HG02571 (cell line): ENCODE data around the gene DHCR24.

Experiments
- ATAC-seq: cut with Tn5 transposase; IDR thresholded peaks from one replicate; pipeline ENCODE4 v1.9.1; 2021; ENCODE audit warnings: mild to moderate bottlenecking, moderate library complexity; ENCODE audit not compliant: unreplicated experiment

The DHCR24 gene

DNA sequence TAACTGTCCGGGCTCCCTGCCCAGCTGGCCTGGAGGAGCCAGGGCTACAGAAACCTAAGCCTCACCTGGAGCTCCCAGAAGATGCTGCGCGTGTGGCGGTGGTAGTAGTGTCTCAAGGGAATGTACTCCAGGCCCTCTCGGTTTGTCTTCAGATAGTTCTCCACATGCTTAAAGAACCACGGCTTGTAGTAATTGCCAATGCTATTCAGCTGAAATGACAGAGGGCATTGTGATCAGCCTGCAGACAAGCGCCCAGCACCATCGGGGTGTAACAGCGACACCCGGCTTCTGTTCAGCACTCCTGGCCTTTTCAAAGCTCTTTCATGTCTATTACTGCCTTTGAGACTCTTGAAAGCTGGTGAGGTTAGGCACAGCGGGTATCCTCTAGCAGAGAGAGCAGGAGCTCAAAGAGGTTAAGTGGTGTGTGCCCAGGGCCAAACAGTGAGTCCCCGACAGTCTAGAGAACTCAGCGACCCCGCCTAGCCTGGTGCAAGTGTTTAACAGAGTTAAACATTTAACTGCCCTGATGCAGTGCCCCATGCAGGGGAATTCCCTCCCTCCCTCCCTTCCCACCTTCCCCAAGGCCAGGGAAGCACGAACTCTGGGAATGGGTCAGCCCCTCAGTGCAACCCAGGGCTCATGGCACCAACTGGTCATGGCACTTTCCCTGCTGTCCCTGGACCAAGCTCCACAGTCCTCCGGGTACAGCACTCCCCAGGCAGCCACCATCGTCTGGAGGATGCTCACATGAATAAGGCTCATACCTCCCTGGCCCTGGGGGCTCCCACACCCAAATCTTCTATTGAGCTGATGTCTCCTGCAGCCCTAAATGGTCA lies 21.5 kb downstream of the DHCR24 start:
- no peak for ATAC-seq

DNA sequence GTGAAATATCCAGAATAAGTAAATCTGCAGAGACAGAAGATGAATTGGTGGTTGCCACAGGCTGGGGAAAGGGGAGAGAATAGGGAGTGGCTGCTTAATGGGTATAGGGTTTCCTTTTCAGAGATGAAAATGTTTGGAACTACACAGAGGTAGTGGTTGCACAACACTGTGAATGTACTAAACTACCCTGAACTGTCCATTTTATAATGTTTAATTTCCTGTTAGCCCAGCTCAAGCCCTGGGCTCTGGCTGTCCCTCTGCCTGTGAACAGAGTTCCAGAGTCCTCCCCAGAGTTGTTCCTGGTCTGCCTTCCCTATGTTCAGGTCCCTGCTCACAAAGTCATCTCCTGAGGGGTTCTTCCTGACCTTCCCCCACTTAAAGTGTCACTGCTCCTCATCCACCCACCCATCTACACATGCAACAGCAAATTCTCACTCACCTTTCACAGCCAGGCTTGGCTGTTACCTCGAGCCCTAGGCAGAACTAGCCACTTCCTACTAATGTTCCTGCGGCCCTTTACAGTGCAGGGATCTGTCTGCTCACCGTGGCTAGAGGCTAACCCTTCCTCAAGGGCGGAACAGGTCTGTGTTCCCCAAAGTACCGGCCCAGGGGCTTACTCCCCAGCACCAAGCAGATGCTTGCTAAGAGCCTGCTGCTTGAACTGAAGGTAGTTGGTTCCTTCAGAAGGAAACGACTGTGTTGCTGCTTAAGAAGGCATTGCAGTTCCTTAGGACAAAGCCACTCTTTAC lies 22.4 kb downstream of the DHCR24 start:
- no peak for ATAC-seq

DNA sequence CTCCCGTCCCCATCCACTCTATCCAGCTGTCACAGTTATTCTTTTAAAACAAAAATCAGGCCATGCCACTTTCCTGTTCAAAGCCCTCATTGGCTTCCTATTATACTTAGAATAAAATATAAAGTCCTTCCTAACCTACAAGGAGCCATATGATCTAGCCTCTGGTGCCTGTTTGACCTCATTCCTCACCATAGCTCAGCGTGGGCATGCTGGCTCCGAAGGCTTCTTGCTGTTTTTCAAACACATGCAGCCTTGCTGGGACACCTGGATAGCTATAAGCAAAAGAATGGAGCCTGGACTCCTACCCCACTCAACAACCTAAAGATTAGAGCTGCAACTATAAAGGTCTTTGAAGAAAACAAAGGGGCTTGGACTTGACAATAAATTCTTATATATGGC lies 23.7 kb downstream of the DHCR24 start:
- ATAC-seq, result no peak

DNA sequence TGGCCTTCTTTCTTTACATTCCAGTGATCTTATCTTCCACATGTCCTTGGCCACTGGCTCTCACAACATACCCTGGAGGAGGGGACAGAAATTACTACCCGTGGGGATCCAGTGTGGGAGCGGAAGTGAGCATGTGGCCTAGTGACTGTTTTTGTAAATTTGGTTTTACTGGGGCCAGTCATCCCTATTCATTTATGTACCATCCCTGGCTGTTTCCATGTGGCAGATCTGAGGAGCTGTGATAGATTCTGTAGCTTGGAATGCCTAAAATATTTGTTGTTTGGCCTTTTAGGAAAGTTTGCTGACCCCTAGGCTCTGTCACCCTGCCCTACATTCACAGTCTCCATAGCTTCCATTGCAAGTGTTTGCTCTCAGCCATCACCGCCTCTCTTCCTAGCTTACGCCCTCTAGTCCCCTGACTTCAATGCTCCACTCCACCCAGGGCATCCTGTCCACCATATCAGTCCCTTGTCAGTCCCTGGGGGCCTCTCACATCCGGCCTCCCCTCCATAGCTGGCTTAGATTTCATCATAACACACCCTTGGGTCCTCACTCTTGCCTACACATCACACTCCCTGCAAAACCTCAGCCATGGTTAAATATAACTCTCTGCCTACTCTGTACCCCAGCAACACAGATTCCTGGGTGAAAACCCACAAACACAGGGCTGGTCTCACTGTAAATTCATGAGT lies 25.8 kb downstream of the DHCR24 start:
- ATAC-seq, result no peak

DNA sequence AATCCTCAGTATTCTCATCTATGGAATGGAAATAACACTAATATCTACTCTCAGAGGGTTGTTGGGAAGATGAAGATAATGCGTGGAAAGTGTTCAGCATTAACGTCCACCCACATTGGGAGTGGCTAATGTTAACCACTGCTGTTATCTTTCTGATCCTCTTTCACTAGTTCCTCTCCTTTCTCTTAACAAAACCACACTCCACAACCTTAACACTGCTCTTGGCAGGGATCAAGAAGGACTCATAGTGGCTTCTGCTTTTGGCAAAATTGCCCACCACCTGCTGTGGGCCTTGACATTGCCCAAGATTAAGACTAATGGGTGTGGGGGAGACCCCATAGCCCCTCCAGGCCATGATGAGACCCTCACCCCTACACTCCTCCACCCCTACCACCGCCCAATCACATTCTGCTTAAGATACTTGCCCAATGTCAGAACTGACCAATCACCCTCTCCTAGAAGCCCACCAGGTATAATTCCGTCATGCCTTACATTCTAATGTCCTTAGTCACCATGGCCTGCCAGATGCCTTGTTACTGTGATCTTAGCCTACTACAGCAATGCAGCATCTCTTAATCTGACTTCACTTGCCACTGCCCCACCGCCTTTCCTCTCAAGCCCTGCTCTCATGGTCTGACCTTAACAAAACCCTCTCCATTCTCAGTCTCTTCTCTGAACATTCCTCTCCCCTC lies 27.1 kb downstream of the DHCR24 start:
- no peak for ATAC-seq

DNA sequence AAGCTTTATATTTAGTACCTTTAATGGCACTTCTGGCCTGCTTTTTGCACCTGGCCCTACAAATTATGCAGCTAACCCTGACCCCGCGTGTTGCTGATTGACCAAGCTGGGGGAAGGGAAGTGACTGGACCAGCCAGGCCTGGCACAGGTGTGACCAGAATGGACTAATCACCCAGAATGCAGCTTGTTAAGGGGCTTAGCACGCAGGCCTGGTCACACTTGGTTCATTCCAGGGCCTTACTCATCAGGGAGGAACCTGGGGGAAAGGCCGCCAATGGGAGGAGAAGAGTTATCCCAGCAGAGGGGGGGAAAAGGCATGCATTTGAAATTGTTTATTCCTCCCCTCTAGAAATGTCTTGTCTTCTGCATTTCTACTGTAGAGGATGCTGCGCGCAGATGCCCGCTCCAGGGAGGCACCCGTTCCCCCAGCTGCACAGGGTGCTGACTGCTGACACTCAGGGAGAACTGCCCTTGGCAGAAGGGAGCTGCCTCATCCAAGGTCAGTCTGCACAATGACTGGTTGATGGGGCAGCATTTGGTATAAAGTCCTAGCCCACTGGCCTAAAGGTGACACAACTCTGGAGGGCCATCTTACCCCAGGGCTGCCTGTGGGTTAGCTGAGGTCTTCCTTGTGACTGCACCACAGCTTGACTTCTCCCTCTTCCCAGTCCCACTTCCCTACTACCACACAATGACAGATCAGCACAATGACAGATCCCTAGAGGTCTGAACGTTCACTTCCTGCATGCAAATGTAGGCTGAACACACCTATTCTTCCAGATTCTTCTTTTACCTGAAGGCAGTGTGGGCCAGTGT lies 29.0 kb downstream of the DHCR24 start:
- no peak for ATAC-seq

DNA sequence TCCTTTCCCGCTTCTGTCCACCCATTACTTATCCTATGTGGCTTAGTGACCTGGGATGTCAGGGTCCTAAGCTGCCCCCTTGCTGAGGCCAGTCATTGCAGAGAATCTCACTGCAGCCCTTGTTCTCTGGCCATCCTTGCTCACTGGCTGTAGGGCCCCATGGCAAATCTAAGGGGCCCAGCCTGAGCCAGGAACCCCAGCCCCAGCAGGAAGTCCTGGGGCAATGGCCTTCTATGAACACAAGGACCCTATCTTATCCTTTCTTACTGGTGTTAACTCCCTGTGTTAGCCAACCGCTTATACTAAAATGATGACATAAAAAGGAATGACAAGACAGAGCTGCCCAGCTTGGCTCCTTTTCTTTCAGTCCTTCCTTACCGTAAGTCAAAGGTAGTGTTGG lies 29.9 kb downstream of the DHCR24 start:
- no peak for ATAC-seq

DNA sequence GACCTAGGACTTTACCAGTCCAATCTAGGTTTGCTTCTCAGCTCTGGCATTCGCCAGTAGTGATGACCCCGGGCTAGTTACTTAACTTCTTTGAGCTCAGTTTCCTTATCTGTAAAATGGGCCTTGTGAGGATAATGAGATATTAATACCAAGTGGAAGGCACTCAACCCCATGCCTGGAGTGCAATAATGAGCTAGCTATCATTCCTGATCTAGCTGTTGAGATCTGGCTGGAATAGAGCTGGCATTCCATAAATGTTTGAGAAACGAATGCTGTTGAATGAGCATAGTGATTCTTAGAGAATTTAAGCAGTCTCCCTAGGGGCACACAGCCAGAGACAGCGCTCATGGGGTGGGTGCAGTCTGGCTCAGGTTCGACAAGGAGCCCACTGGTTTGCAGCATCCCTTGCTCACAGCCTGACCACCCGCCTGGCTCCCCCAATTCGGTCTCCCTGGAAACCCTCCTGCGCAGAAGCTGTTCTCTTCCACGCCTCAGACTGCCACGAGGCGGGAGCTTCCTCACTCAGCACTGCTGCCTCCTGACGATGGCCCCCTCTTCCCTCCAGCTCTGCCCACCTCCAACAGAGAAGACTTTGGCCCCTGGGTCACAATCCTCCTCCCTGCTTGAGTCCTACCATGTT lies 32.5 kb downstream of the DHCR24 start:
- no peak for ATAC-seq

DNA sequence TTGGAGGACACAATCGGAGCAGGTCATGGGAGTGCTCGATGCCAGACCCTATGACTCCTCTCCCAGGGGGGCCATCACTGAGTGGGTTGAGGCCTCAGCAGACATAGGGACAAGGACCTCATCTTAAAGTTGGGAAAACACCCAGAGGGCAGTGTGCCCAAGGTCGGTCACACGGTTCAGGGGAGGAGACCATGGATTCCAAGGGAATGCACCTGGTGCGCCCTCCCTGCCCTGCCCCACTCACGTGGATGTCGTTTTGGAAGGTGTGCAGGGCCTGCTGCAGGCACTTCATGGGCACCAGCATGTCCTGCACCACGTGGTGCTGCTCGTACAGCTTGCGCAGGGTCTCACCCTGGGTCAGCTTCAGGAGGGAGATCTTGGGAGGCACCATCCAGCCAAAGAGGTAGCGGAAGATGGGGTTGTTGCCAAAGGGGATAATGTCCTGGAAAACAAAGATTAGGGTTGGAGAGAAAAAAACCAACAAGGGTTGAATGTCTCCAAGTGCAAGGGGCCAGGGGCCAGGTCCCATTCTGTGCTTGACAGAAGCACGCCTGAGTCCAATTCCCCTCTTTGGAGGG lies 33.1 kb downstream of the DHCR24 start:
- ATAC-seq, result no peak

DNA sequence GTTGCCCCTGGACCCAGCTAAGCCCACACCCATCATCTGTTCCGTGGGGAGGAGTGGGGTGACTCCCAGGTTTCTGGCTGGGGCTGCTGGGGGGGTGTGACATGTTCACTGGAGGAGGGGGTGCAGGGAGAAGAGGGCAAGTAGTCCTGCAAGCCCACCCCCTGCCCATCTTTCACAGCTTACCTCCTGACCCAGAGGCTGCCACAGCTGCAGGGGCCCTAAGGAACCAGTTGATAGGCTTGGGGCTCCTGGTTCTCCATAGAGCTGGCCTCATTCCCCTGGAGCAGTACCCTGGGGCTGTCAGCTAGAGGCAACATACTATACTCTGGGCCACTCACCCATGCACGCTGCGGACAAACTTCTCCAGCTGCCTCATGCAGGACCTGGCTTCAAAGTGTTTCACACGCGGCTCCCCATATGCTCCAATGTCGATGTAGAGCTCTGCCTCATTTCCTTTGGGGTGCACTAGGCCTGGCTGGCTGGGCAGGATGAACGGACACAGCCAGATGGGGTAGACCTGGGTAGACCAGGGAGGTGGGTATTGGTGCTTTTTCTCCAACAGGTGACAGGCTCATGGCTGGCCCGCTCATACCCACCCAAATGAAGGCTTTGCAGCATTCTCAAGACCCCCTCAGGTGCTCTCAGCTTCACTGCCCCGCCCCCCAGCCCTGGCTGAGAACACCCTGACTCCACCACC lies 33.8 kb downstream of the DHCR24 start:
- ATAC-seq, result no peak

DNA sequence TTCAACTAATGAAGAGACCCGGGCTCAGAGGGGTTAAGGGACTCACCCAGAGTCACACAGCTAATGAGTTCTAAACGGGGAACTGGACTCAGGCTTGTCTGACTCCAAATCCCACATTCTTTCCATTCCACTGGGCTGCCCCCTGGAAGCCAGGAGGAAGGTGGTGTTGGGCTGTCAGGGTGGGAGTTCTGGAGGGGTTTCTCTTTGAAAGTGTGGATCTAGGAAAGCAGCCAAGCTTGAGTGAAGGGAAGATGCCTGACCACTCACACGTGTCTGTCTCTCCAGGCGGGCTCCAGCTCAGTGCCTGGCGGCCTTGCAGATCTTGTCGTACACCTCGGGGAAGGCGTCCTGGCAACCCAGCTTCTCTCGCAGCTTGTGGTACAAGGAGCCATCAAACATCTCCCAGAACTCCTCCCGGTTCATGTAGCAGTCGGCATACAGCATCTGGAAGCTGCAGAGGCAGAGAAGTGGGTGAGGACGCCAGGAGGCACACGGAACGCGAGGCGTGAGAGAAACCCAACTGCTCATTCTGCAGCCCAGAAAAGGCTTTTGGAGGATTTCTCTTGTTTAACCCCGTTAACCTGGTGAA lies 35.0 kb downstream of the DHCR24 start:
- ATAC-seq, result no peak

DNA sequence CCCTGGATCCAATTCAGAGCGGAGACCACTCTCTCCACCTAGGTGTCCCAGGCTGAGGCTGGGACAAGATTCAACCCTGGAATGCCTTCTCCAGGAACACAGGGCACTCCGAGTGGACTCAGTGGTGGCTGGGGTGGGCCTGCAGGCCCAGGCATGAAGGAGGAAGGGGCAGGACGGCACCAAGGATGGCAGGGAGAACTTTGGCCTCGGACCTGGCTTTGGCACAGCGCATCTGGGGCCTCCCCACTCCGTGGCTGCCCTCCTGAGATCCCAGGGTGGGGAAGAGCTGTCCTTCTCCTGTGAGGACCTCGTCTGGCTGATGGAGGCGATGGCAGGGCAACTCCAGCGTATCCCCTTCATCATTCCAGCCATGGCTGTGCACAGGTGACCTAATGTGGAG lies 35.6 kb downstream of the DHCR24 start:
- ATAC-seq, result no peak

DNA sequence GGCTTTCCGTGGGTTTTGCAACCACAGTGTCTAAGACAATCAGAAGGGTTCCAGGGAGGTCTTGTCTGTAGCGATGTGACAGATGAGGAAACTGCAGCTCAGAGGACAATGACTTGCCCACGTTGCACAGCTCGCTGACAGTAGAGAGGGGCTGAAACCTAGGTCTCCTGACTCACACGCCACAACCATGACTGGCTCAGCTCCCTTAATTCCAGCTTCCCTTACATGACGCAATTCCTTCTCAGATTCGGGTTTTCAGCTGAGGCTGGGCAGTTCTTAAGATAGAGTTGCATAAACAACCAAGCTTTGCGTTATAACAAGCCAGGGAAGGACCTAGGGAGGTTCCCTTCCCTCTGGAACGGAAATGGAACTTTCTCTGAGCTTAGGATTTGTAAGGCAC lies 36.3 kb downstream of the DHCR24 start:
- no peak for ATAC-seq

DNA sequence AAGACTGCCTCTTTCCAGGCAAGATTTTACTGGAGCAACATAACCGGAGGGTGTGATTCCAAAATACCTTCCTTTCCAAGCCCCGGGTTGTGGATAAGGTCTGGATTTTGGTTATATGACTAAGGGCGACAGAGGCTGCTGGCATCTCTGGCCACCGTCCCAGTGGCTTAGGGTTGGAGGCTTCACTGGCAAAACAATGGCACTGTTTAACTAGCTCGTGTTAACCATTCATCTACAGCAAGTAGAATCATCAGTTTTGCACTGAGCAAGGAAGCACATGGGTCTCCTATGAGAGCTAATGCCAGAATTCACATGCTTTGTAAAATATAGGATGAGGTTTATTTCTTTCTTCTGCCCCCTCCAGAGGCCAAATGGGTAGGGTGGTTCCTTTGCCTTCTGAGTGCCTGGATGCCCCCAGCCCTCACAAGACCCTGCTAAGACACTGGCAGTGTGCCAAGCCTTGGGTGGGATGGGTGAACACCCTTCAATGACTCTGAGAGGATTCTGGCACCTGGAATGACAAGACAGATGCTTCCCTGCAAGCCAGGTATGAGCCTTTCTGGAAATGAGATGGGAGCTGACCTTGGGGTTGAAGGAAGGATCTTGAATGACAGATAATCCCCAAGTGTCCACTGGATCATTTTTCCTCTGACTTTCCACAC lies 36.8 kb downstream of the DHCR24 start:
- ATAC-seq, result no peak

DNA sequence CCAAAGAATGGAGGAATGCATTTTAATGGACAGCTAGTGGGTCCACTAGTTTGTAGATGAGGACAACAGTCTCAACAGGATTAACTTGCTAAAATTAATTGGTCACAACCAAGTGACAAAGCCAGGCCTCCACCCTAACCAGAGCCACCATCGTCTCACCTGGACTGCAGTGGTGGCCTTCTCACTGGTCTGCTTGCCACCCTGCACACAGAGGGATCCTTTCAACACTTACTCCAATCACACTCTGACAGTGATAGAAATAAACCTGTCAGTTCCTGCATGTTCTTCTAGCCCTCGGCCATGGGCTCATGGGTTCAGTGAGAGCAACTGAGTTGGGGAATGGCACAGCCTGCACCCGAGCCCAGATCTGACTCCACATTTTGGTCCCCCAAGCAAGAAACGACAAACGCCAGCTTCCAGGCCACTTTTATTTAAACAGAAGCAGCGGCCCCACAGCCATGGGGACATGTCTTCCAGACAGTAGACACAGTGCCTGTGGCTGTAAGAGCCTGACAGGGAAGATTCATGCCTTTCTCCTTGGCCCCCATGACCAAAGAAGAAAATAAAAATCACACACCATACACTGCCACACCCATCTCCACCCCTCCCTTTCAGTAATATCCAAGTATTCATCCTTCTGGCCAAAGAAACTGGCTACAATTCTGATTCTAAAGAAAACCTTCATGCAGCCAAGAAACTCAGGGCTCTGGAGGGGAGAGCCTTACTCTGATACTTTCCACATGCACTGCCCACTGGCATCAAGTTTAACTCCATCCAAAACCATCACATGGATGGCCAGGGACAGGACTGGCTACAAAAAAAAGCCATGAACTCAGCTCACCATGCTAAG lies 37.6 kb downstream of the DHCR24 start:
- no peak for ATAC-seq

DNA sequence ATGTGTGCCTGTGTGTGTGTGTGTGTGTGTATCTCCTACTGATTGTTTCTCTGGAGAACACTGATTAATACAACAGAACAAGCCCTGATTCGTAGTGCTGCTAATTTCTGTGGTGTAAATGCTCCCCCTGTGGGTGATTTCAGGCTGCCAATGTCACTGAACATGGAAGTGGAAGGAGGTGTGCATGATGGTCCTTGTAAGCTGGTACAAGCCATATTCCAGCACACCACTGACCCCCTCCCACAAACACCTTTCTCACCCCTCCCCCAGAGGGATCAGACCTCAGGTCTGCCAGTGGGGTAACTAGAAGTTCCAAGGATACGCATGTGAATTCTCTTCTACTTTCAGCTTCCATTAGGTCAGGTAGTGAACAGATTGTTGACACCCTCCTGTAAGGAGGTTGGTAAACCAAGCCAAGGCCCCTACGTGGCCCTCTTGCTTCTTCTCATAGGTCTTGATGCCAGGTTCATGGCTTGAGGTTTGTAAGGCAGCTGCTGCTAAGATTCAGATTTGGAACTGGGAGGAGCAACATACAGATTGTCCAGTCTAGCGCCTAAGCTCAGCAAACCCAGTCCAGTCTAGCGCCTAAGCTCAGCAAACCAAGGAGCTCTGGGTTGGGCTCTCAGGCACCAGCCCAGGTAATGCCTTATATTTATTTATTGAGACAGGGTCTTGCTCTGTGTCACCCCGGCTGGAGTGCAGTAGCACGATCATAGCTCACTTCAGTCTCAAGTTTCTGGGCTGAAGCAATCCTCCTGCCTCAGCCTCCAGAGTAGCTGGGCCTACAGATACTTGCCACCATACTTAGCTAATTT lies 38.7 kb downstream of the DHCR24 start:
- ATAC-seq, result no peak
